Lung (tissue), 12 donors: ENCODE results near the gene NARS2. TPM values are rescaled to one million over a fixed set of nuclear protein-coding genes. Genes with fewer than 3 reads are reported as not detected.
"Not testable (repeated sequence)": the region's sequence is repeated elsewhere in the genome, so short reads cannot be mapped to it uniquely, and the experiment has no call there.

ENCODE experiments used
- ATAC-seq: fragments of 200-7000 bp; cut with Tn5 transposase; one replicate; pipeline ENCODE4 v1.9.1; 2020; ENCODE audit warnings: moderate number of reproducible peaks; ENCODE audit not compliant: insufficient read depth, low FRiP score
- DNase-seq, 3 donors: peaks; one replicate each; pipeline ENCODE4 v3.0.0-alpha.2; 2013 to 2017
- H3K27ac ChIP-seq, 2 donors: one replicate each; pipeline ENCODE4 v1.5.1; 2013; ENCODE audit warnings: mild to moderate bottlenecking in 2 of 2, moderate library complexity in 2 of 2, control low read depth in 1 of 2, inconsistent platforms in 1 of 2, low read depth in 1 of 2, low read length in 1 of 2
- H3K27me3 ChIP-seq, 3 donors: one replicate each; pipeline ENCODE4 v1.5.1; 2013; ENCODE audit warnings: low read length in 2 of 3; ENCODE audit not compliant: control insufficient read depth in 3 of 3, insufficient read depth in 3 of 3
- H3K36me3 ChIP-seq, 4 donors: one replicate each; pipeline ENCODE4 v1.5.1; 2013; ENCODE audit warnings: low read length in 4 of 4, mild to moderate bottlenecking in 1 of 4, moderate library complexity in 1 of 4; ENCODE audit not compliant: control insufficient read depth in 4 of 4, insufficient read depth in 4 of 4
- H3K4me1 ChIP-seq, 5 donors: one replicate each; pipeline ENCODE4 v1.5.1; 2013; ENCODE audit warnings: low read length in 5 of 5, mild to moderate bottlenecking in 2 of 5, moderate library complexity in 1 of 5; ENCODE audit not compliant: control insufficient read depth in 5 of 5, insufficient read depth in 5 of 5
- H3K4me3 ChIP-seq: one replicate; pipeline ENCODE4 v1.5.1; 2013; ENCODE audit warnings: mild to moderate bottlenecking, control low read depth, moderate library complexity
- H3K9ac ChIP-seq, 2 donors: one replicate each; pipeline ENCODE4 v1.5.1; 2013; ENCODE audit warnings: low read length in 2 of 2, control low read depth in 1 of 2; ENCODE audit not compliant: insufficient read depth in 1 of 2
- H3K9me3 ChIP-seq, 4 donors: one replicate each; pipeline ENCODE4 v1.5.1; 2013; ENCODE audit warnings: low read length in 3 of 4, mild to moderate bottlenecking in 1 of 4, moderate library complexity in 1 of 4; ENCODE audit not compliant: control insufficient read depth in 4 of 4, insufficient read depth in 3 of 4
- CTCF ChIP-seq: IDR thresholded peaks from 2 replicates; pipeline ENCODE4 v1.5.1; 2012; ENCODE audit warnings: mild to moderate bottlenecking; ENCODE audit errors: control extremely low read depth, extremely low read depth
- WGBS, 2 donors: extraction: QIAGEN DNeasy Blood & Tissue Kit; methylation state at CpG; one replicate each; pipeline ENCODE4 v1.1.7; 2013; 5-methylcytosine and 5-hydroxymethylcytosine counted together
- polyA plus RNA-seq, 2 donors: library from polyadenylated mRNA; stranded (reverse); fragments of 200-250 nt; gene quantifications; one replicate each; pipeline ENCODE4 v1.2.1, GENCODE V29; 2013
- total RNA-seq, 2 donors: library from RNA; depleted of rRNA in 1 of 2; stranded (reverse); fragments of >200 nt in 1 of 2; gene quantifications; one replicate each; pipeline ENCODE4 v1.2.1, GENCODE V29; 2014 to 2021
- donor health status: control.
- donor health status: control.
- donor health status: Bipolar disorder and iron deficiency.
- donor health status: healthy.
- donor health status: DM: yes; HTN: yes; CAD: no.

The NARS2 gene
- total and polyA plus RNA-seq, 4 donors = 12.0 to 33.8 (median 19.8) TPM

- no peak for TF ChIP-seq CTCF
- no peaks in the 10 kb centered on the region for H3K4me1 ChIP-seq
- no peak for ATAC-seq
- H3K4me3 ChIP-seq = no peak overlapping the region
- DNase-seq = no peak
- H3K9ac ChIP-seq = no peak overlapping the region
- peaks cover 0 to 13% (median 4%) of the 10 kb centered on the region in 4 donors for H3K9me3 ChIP-seq
- H3K27me3 ChIP-seq = no peaks in the 10 kb centered on the region
- WGBS, 2 donors = 90 to 97% methylated on average over 1 of the region's 1 CpG
- H3K36me3 ChIP-seq = no peaks in the 10 kb centered on the region
- H3K27ac ChIP-seq = no peak overlapping the region
Observed at GRCh38 chr11:78615724-78616123, 41.1 kb upstream of the NARS2 start.

DNA sequence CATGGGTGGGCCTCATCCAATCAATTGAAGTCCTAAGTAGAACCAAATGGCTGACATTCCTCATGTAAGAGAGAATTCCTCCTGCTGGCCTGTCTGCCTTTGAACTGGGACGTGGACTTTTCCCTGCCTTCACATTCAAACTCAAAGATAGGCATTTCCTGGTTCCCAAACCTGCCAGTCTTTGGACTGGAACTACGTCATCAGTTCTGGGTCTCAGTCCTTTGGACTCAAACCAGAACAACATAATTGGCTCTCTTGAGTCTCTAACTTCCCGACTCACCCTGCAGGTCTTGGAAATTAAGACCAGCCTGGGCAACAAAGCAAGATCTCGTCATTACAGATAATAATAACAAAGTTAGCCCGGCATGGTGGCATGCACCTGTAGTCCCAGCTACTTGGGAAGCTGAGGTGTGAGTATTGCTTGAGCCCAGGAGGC, 38.7 kb upstream of the NARS2 start:
- Histone ChIP-seq H3K4me3 (no peak overlapping the region), H3K27ac (no peak overlapping the region), H3K9me3 (peaks cover 0 to 6% (median 0%) of the 10 kb centered on the region in 4 donors), H3K27me3 (no peaks in the 10 kb centered on the region), H3K4me1 (no peaks in the 10 kb centered on the region), H3K9ac (no peak overlapping the region), H3K36me3 (no peaks in the 10 kb centered on the region)
- DNase-seq = no peak
- no peak for TF ChIP-seq CTCF
- 81 to 84% methylated on average over 5 of the region's 5 CpGs for WGBS, 2 donors
- ATAC-seq = no peak

DNA sequence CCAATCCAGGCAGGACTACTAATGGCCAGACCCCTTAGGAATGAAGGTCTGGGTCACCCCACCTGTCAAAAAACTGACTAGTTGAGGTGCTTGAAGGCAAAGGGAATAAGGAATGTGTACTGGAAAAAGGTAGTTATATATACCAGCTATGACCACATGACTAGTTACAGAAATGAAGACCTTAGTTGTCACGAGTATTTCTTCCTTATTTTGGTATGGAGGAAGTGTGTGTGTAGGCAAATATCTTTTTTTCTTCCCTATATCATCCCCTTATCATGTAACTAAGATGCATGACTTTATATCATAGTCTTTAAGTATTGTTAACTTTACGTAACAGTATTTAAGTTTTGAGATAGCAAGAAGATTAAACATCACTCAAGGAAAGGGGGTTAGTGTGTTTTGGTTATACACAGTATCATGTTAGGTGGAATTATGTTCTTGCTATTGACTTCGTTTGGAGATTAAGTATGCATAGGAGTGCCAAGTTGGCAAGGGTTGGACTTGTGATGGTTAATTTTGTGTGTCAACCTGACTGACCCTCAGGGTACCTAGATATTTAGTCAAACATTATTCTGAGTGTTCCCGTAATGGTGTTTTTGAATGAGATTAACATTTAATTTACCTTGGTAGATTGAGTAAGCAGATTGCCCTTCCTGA, 38.2 kb upstream of the NARS2 start:
- Histone ChIP-seq H3K4me1 (no peaks in the 10 kb centered on the region), H3K9ac (no peak overlapping the region), H3K27ac (no peak overlapping the region), H3K9me3 (peaks cover 0 to 6% (median 0%) of the 10 kb centered on the region in 4 donors), H3K27me3 (no peaks in the 10 kb centered on the region), H3K4me3 (no peak overlapping the region), H3K36me3 (no peaks in the 10 kb centered on the region)
- WGBS, 2 donors = 59 to 72% methylated on average over 4 of the region's 4 CpGs
- TF ChIP-seq CTCF = no peak
- ATAC-seq = no peak
- DNase-seq = no peak

GRCh38 chr11:78609321-78609720, 34.7 kb upstream of the NARS2 start:
- not testable (repeated sequence) for DNase-seq, H3K4me3 ChIP-seq, H3K9ac ChIP-seq, H3K27ac ChIP-seq, H3K27me3 ChIP-seq, H3K4me1 ChIP-seq, H3K9me3 ChIP-seq, ATAC-seq, H3K36me3 ChIP-seq
- 91 to 92% methylated on average over 5 of the region's 5 CpGs for WGBS, 2 donors
